ENCODE data around the gene TMEM259.

Gene TMEM259

GRCh38 chr19:1018932-1019615 lies 1.8 kb downstream of the TMEM259 start:
- Histone ChIP-seq H3K9ac (ENCODE audit: low read length) (peak overlapping the region; percentile 90), H3K4me1 (ENCODE audit: control insufficient read depth, insufficient read depth, low read depth, low read length) (peaks cover 53% of the 10 kb centered on the region), H4K8ac (ENCODE audit: low read length) (no peak overlapping the region), H3K27ac (ENCODE audit: low read length, poor library complexity, severe bottlenecking) (no peak overlapping the region), H3K14ac (ENCODE audit: low read length in 2 of 2) (no peak overlapping the region), H3K9me3 (ENCODE audit: control insufficient read depth, low read length) (no peaks in the 10 kb centered on the region), H3K4me2 (ENCODE audit: low read length, poor library complexity, severe bottlenecking) (peak overlapping the region; percentile 96), H3K23ac (ENCODE audit: low read length in 2 of 2) (peak overlapping the region in 1 of 2 experiments; percentile 1), H3K4ac (ENCODE audit: low read depth in 1 of 2, low read length in 2 of 2) (no peak overlapping the region), H3K79me1 (replicated peaks; ENCODE audit: low read length, poor library complexity, severe bottlenecking) (no peaks in the 10 kb centered on the region), H2BK120ac (ENCODE audit: low read depth, low read length) (no peak overlapping the region), H3K27me3 (ENCODE audit: control insufficient read depth in 1 of 2, insufficient read depth in 1 of 2, low read length in 2 of 2) (no peaks in the 10 kb centered on the region), H2BK5ac (ENCODE audit: low read depth, low read length, poor library complexity, severe bottlenecking) (no peak overlapping the region), H2BK15ac (ENCODE audit: low read depth, poor library complexity, severe bottlenecking) (no peak overlapping the region), H2AK5ac (ENCODE audit: low read length, severe bottlenecking) (no peak overlapping the region), H3K4me3 (ENCODE audit: insufficient read depth in 1 of 2, low read depth in 1 of 2, low read length in 2 of 2) (peak overlapping the region in 1 of 2 experiments; percentile 96), H3K18ac (ENCODE audit: low read depth in 1 of 2, low read length in 2 of 2) (no peak overlapping the region), H2AFZ (ENCODE audit: low read depth, low read length) (no peak overlapping the region), H2BK12ac (ENCODE audit: low read length in 2 of 2) (no peak overlapping the region), H3K36me3 (ENCODE audit: control insufficient read depth in 1 of 2, insufficient read depth in 2 of 2, low read depth in 1 of 2, low read length in 2 of 2) (peaks cover under 1 to 40% of the 10 kb centered on the region in 2 experiments), H4K91ac (ENCODE audit: low read length) (no peak overlapping the region)
- WGBS = 89% methylated on average over 15 of the region's 17 CpGs
- DNase-seq = no peak

- Histone ChIP-seq H2BK120ac (ENCODE audit: low read depth, low read length) (no peak overlapping the region), H3K79me1 (replicated peaks; ENCODE audit: low read length, poor library complexity, severe bottlenecking) (peaks cover 4% of the 10 kb centered on the region), H3K4me3 (ENCODE audit: insufficient read depth in 1 of 2, low read depth in 1 of 2, low read length in 2 of 2) (peak overlapping the region in 1 of 2 experiments; percentile 96), H2AFZ (ENCODE audit: low read depth, low read length) (no peak overlapping the region), H3K27me3 (ENCODE audit: control insufficient read depth in 1 of 2, insufficient read depth in 1 of 2, low read length in 2 of 2) (no peaks in the 10 kb centered on the region), H3K23ac (ENCODE audit: low read length in 2 of 2) (no peak overlapping the region), H4K8ac (ENCODE audit: low read length) (no peak overlapping the region), H2AK5ac (ENCODE audit: low read length, severe bottlenecking) (no peak overlapping the region), H3K4ac (ENCODE audit: low read depth in 1 of 2, low read length in 2 of 2) (no peak overlapping the region), H2BK12ac (ENCODE audit: low read length in 2 of 2) (no peak overlapping the region), H3K4me1 (ENCODE audit: control insufficient read depth, insufficient read depth, low read depth, low read length) (peaks cover 53% of the 10 kb centered on the region), H2BK15ac (ENCODE audit: low read depth, poor library complexity, severe bottlenecking) (no peak overlapping the region), H3K9ac (ENCODE audit: low read length) (peak overlapping the region; percentile 90), H3K4me2 (ENCODE audit: low read length, poor library complexity, severe bottlenecking) (no peak overlapping the region), H3K18ac (ENCODE audit: low read depth in 1 of 2, low read length in 2 of 2) (no peak overlapping the region), H3K36me3 (ENCODE audit: control insufficient read depth in 1 of 2, insufficient read depth in 2 of 2, low read depth in 1 of 2, low read length in 2 of 2) (peaks cover 7 to 47% of the 10 kb centered on the region in 2 experiments), H2BK5ac (ENCODE audit: low read depth, low read length, poor library complexity, severe bottlenecking) (no peak overlapping the region), H3K14ac (ENCODE audit: low read length in 2 of 2) (no peak overlapping the region), H4K91ac (ENCODE audit: low read length) (no peak overlapping the region), H3K9me3 (ENCODE audit: control insufficient read depth, low read length) (no peaks in the 10 kb centered on the region), H3K27ac (ENCODE audit: low read length, poor library complexity, severe bottlenecking) (no peak overlapping the region)
- 95% methylated on average over 5 of the region's 5 CpGs for WGBS
- DNase-seq = no peak
These were observed 2.5 kb downstream of the TMEM259 start for GRCh38 chr19:1018393-1018792.

- H2AFZ ChIP-seq (ENCODE audit: low read depth, low read length) = no peak overlapping the region
- H3K27ac ChIP-seq (ENCODE audit: low read length, poor library complexity, severe bottlenecking) = no peak overlapping the region
- peaks cover 12 to 52% of the 10 kb centered on the region in 2 experiments for H3K36me3 ChIP-seq (ENCODE audit: control insufficient read depth in 1 of 2, insufficient read depth in 2 of 2, low read depth in 1 of 2, low read length in 2 of 2)
- H3K14ac ChIP-seq (ENCODE audit: low read length in 2 of 2) = no peak overlapping the region
- peak overlapping the region; percentile 48 for H2BK15ac ChIP-seq (ENCODE audit: low read depth, poor library complexity, severe bottlenecking)
- H3K4ac ChIP-seq (ENCODE audit: low read depth in 1 of 2, low read length in 2 of 2) = peak overlapping the region in 1 of 2 experiments; percentile 13
- H2BK120ac ChIP-seq (ENCODE audit: low read depth, low read length) = no peak overlapping the region
- peak overlapping the region; percentile 29 to 37 for H3K23ac ChIP-seq (ENCODE audit: low read length in 2 of 2)
- DNase-seq = no peak
- H2BK12ac ChIP-seq (ENCODE audit: low read length in 2 of 2) = peak overlapping the region; percentile 2 to 31
- H3K79me1 ChIP-seq (replicated peaks; ENCODE audit: low read length, poor library complexity, severe bottlenecking) = peaks cover 7% of the 10 kb centered on the region
- H2BK5ac ChIP-seq (ENCODE audit: low read depth, low read length, poor library complexity, severe bottlenecking) = no peak overlapping the region
- H3K9me3 ChIP-seq (ENCODE audit: control insufficient read depth, low read length) = no peaks in the 10 kb centered on the region
- peak overlapping the region; percentile 36 for H4K91ac ChIP-seq (ENCODE audit: low read length)
- H3K4me3 ChIP-seq (ENCODE audit: insufficient read depth in 1 of 2, low read depth in 1 of 2, low read length in 2 of 2) = no peak overlapping the region
- H2AK5ac ChIP-seq (ENCODE audit: low read length, severe bottlenecking) = peak overlapping the region; percentile 46
- no peaks in the 10 kb centered on the region for H3K27me3 ChIP-seq (ENCODE audit: control insufficient read depth in 1 of 2, insufficient read depth in 1 of 2, low read length in 2 of 2)
- no peak overlapping the region for H3K4me2 ChIP-seq (ENCODE audit: low read length, poor library complexity, severe bottlenecking)
- WGBS = 90% methylated on average over 9 of the region's 9 CpGs
- peaks cover 53% of the 10 kb centered on the region for H3K4me1 ChIP-seq (ENCODE audit: control insufficient read depth, insufficient read depth, low read depth, low read length)
- peak overlapping the region; percentile 74 for H4K8ac ChIP-seq (ENCODE audit: low read length)
- peak overlapping the region; percentile 90 for H3K9ac ChIP-seq (ENCODE audit: low read length)
- H3K18ac ChIP-seq (ENCODE audit: low read depth in 1 of 2, low read length in 2 of 2) = no peak overlapping the region
These were observed 3.0 kb downstream of the TMEM259 start for GRCh38 chr19:1017906-1018305.

- peak overlapping the region; percentile 33 for H3K27ac ChIP-seq (ENCODE audit: low read length, poor library complexity, severe bottlenecking)
- peak overlapping the region; percentile 46 for H2AK5ac ChIP-seq (ENCODE audit: low read length, severe bottlenecking)
- H3K27me3 ChIP-seq (ENCODE audit: control insufficient read depth in 1 of 2, insufficient read depth in 1 of 2, low read length in 2 of 2) = no peaks in the 10 kb centered on the region
- H3K4me3 ChIP-seq (ENCODE audit: insufficient read depth in 1 of 2, low read depth in 1 of 2, low read length in 2 of 2) = peak overlapping the region in 1 of 2 experiments; percentile 33
- peak overlapping the region in 1 of 2 experiments; percentile 29 for H3K23ac ChIP-seq (ENCODE audit: low read length in 2 of 2)
- peak overlapping the region; percentile 36 for H4K91ac ChIP-seq (ENCODE audit: low read length)
- 70% methylated on average over 24 of the region's 24 CpGs for whole genome bisulfite sequencing
- peak overlapping the region; percentile 1 to 48 for H2BK12ac ChIP-seq (ENCODE audit: low read length in 2 of 2)
- DNase-seq = no peak
- no peak overlapping the region for H2AFZ ChIP-seq (ENCODE audit: low read depth, low read length)
- H3K4me2 ChIP-seq (ENCODE audit: low read length, poor library complexity, severe bottlenecking) = peak overlapping the region; percentile 2
- H3K79me1 ChIP-seq (replicated peaks; ENCODE audit: low read length, poor library complexity, severe bottlenecking) = peaks cover 10% of the 10 kb centered on the region
- no peaks in the 10 kb centered on the region for H3K9me3 ChIP-seq (ENCODE audit: control insufficient read depth, low read length)
- no peak overlapping the region for H3K4ac ChIP-seq (ENCODE audit: low read depth in 1 of 2, low read length in 2 of 2)
- H4K8ac ChIP-seq (ENCODE audit: low read length) = peak overlapping the region; percentile 74
- H3K36me3 ChIP-seq (ENCODE audit: control insufficient read depth in 1 of 2, insufficient read depth in 2 of 2, low read depth in 1 of 2, low read length in 2 of 2) = peaks cover 14 to 58% of the 10 kb centered on the region in 2 experiments
- no peak overlapping the region for H2BK120ac ChIP-seq (ENCODE audit: low read depth, low read length)
- peaks cover 53% of the 10 kb centered on the region for H3K4me1 ChIP-seq (ENCODE audit: control insufficient read depth, insufficient read depth, low read depth, low read length)
- H2BK15ac ChIP-seq (ENCODE audit: low read depth, poor library complexity, severe bottlenecking) = peak overlapping the region; percentile 48
- H3K14ac ChIP-seq (ENCODE audit: low read length in 2 of 2) = peak overlapping the region in 1 of 2 experiments; percentile 22
- H3K18ac ChIP-seq (ENCODE audit: low read depth in 1 of 2, low read length in 2 of 2) = peak overlapping the region in 1 of 2 experiments; percentile 42
- no peak overlapping the region for H2BK5ac ChIP-seq (ENCODE audit: low read depth, low read length, poor library complexity, severe bottlenecking)
- H3K9ac ChIP-seq (ENCODE audit: low read length) = peak overlapping the region; percentile 30
These were observed 3.6 kb downstream of the TMEM259 start for GRCh38 chr19:1017115-1017905.

Measured in mesenchymal stem cell (in vitro differentiated cells and primary cell).